TTC549 (cell line): ENCODE data around the gene HMG20B.
"Not testable (repeated sequence)": the region's sequence is repeated elsewhere in the genome, so short reads cannot be mapped to it uniquely, and the experiment has no call there.

Experiments
- FAIRE-seq: peaks from 2 replicates; lab custom pipeline; 2012; peaks lifted over from hg19 to GRCh38; lab: Jason Lieb, UNC

Gene HMG20B

GRCh38 chr19:3572855-3573161 is at the start of gene HMG20B:
Gene HMG20B, plus strand, starts transcription at chr19:3572944. Its CDS starts 366 bp downstream, at chr19:3573310.
- FAIRE-seq: no peak

DNA sequence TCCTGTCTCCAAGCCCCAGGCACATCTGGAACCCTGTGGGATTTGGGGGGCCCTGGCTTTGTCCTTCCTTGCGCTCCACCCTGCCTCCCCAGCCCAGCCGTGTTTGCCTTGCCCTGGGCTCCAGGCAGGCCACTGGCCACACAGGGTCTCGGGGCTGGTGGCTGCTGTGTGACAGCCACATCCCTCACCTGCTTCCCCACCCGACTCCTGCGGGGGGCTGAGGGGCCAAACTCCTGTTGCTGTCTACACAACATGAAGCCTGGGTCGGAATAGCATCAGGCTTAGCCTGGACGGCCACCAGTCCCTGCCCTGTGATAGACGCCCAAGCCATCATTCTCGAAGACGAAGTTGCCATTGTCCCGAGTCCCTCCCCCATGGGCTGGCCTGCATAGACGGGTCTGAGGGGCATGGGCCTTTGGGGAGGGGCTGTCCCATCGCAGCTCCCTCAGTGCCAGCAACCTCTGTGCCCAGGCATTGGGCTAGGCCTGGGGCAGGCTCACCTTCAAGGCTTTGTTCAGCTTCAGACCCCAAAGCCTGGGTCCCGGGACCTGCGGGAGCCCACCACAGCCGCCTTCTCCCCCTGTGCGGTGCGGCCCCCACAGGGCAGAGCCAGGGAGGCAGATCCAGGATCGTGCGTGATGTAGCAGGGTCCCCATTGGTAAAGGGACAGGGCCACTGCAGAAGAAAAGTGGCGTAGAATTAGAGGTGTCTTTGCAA is 49.2 kb upstream of the HMG20B start:
- no peak for FAIRE-seq

- FAIRE-seq: no peak
Measured at GRCh38 chr19:3524078-3524842, 48.5 kb upstream of the HMG20B start.

- no peak for FAIRE-seq
Measured at GRCh38 chr19:3524904-3525451, 47.8 kb upstream of the HMG20B start.

- no peak for FAIRE-seq
Measured at GRCh38 chr19:3526507-3527237, 46.1 kb upstream of the HMG20B start.

GRCh38 chr19:3527238-3527910 is 45.4 kb upstream of the HMG20B start:
- no peak for FAIRE-seq

- FAIRE-seq: no peak
Measured at GRCh38 chr19:3528080-3528479, 44.7 kb upstream of the HMG20B start.

- FAIRE-seq: no peak
Measured at GRCh38 chr19:3528539-3529211, 44.1 kb upstream of the HMG20B start.

DNA sequence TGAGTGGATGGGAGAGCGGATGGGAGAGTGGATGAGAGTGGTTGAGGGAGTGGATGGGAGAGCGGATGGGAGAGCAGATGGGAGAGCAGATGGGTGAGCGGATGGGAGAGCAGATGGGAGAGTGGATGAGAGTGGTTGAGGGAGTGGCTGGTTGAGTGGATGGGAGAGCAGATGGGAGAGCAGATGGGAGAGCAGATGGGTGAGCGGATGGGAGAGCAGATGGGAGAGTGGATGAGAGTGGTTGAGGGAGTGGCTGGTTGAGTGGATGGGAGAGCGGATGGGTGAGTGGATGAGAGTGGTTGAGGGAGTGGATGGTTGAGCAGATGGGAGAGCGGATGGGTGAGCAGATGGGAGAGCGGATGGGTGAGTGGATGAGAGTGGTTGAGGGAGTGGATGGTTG is 43.4 kb upstream of the HMG20B start:
- not testable (repeated sequence) for FAIRE-seq

DNA sequence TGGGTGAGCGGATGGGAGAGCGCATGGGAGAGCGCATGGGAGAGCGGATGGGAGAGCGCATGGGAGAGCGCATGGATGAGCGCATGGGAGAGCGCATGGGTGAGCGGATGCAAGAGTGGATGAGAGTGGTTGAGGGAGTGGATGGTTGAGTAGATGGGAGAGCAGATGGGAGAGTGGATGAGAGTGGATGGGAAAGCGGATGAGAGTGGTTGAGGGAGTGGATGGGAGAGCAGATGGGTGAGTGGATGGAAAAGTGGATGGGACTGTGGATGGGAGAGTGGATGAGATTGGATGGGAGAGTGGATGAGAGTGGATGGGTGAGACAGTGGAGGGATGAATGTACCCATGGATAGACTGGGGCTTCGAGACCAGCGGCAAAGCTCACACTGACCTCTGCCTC is 42.4 kb upstream of the HMG20B start:
- FAIRE-seq: no peak

- no peak for FAIRE-seq
Measured at GRCh38 chr19:3531716-3532115, 41.0 kb upstream of the HMG20B start.

DNA sequence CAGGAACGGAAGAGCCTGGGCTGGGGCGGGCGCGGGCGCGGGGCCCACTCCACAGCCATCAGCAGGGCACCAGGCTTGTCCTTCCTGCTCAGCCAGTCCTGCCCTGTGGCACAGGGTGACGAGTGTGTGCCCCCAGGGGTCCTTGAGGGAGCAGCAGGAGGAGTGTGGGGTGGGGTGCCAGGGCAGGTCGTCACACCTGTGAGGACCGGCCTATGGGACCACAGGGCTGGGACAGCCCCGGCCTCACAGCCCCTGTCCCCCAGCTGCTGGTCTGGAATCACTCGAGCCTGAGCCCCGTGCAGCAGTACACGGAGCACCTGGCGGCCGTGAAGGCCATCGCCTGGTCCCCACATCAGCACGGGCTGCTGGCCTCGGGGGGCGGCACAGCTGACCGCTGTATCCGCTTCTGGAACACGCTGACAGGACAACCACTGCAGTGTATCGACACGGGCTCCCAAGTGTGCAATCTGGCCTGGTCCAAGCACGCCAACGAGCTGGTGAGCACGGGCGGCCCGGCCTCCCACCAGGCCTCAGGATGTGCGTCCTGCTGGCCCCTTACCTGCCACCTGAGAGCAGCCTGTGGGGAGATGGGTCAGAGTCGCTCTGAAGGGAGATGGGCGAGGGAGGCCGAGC is 40.5 kb upstream of the HMG20B start:
- FAIRE-seq: no peak

GRCh38 chr19:3533033-3533432 is 39.7 kb upstream of the HMG20B start:
- no peak for FAIRE-seq

DNA sequence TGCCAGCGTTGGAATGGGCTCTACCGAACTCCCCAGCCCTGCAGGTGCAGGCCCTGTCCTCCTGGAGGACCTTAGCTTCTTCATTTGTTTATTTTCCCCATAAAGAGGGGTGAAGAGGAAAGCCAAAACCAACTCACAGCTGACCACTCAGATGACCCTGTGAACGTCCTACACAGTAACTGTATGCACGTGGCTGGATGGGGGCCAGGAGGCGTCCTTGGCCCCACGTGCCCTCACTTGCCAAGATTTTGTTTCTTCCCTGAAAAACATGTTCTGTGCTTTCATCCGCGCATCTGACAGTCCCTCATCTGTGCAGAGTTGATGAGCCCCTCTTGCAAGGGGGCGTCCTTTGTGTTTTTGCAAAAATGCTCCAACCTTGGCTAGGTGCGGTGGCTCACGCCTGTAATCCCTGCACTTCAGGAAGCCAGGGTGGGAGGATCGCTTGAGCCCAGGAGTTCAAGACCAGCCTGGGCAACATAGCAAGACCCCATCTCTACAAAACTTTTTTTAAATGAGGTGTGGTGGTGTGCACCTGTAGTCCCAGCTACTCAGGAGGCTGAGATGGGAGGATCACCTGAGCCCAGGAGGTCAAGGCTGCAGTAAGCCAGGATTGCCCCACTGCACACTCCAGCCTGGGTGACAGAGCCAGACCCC is 39.1 kb upstream of the HMG20B start:
- no peak for FAIRE-seq

- FAIRE-seq: no peak
Measured at GRCh38 chr19:3534375-3535234, 38.1 kb upstream of the HMG20B start.

GRCh38 chr19:3535235-3535535 is 37.6 kb upstream of the HMG20B start:
- no peak for FAIRE-seq

GRCh38 chr19:3535563-3535965 is 37.2 kb upstream of the HMG20B start:
- no peak for FAIRE-seq

GRCh38 chr19:3535981-3536380 is 36.8 kb upstream of the HMG20B start:
- no peak for FAIRE-seq

- FAIRE-seq: no peak
Measured at GRCh38 chr19:3536429-3537100, 36.2 kb upstream of the HMG20B start.

GRCh38 chr19:3537101-3537437 is 35.7 kb upstream of the HMG20B start:
- no peak for FAIRE-seq
